Subcutaneous abdominal adipose tissue (tissue), 5 donors: ENCODE measurements around the gene KCNB1.

Source experiments
- H3K27ac ChIP-seq: one replicate; pipeline ENCODE4 v1.7.0; 2013; ENCODE audit warnings: low read depth, mild to moderate bottlenecking, inconsistent platforms, low read length, moderate library complexity
- H3K27me3 ChIP-seq, 5 donors: one replicate each; pipeline ENCODE4 v1.7.0; 2013; ENCODE audit warnings: low read length in 5 of 5, inconsistent platforms in 1 of 5; ENCODE audit not compliant: control insufficient read depth in 5 of 5, insufficient read depth in 4 of 5
- H3K36me3 ChIP-seq, 5 donors: one replicate each; pipeline ENCODE4 v1.7.0; 2013; ENCODE audit warnings: low read length in 5 of 5; ENCODE audit not compliant: control insufficient read depth in 5 of 5, insufficient read depth in 5 of 5
- H3K4me1 ChIP-seq, 5 donors: one replicate each; pipeline ENCODE4 v1.7.0; 2013; ENCODE audit warnings: low read length in 5 of 5, mild to moderate bottlenecking in 3 of 5, moderate library complexity in 1 of 5; ENCODE audit not compliant: control insufficient read depth in 5 of 5, insufficient read depth in 5 of 5
- H3K4me3 ChIP-seq, 5 donors: one replicate each; pipeline ENCODE4 v1.7.0; 2013; ENCODE audit warnings: low read length in 5 of 5, low read depth in 1 of 5
- H3K9ac ChIP-seq, 5 donors: one replicate each; pipeline ENCODE4 v1.7.0; 2013; ENCODE audit warnings: low read length in 5 of 5, mild to moderate bottlenecking in 4 of 5, moderate library complexity in 3 of 5
- H3K9me3 ChIP-seq, 5 donors: one replicate each; pipeline ENCODE4 v1.7.0; 2013; ENCODE audit warnings: low read length in 5 of 5; ENCODE audit not compliant: control insufficient read depth in 5 of 5
- donor health status: healthy.
- donor health status: healthy.
- donor health status: healthy.
- donor health status: healthy.
- donor health status: healthy.

The KCNB1 gene

DNA sequence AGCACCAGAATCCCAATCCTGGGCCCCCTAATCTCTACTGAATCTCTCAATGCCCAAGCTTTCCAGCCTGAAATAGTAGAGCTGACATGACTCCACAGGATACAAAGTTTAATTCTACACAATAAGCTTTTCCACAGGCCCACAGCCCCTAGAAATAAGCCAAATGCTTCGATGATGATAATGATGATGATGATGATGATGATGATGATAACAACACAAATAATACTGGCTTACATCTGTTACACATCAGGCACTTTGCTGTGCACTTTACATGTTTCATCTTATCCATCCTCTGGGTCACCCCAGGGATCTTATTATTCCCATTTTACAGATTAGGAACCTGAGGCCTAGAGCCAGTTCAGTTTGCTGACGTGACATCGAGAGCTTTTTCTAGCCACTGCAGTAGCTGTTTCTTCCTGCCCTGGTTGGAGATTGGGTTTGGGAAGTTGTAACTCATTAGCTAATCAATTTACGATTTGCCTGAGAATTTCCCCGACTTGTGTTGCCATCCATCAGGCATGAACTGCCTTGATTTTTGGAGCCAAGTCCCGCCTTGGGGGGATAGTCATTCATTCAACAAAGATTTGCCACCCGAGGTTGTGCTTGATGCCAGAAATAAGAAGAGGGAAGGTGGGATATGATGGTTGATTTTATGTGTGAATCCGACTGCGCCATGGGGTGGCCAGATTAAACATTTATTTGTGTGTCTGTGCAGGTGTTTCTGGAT is 20.4 kb downstream of the KCNB1 start:
- Histone ChIP-seq H3K27me3 (no peaks in the 10 kb centered on the region), H3K4me3 (no peak overlapping the region), H3K9ac (no peak overlapping the region), H3K9me3 (no peaks in the 10 kb centered on the region), H3K36me3 (no peaks in the 10 kb centered on the region), H3K27ac (no peak overlapping the region), H3K4me1 (peaks cover 0 to 15% (median 6%) of the 10 kb centered on the region in 5 donors)

DNA sequence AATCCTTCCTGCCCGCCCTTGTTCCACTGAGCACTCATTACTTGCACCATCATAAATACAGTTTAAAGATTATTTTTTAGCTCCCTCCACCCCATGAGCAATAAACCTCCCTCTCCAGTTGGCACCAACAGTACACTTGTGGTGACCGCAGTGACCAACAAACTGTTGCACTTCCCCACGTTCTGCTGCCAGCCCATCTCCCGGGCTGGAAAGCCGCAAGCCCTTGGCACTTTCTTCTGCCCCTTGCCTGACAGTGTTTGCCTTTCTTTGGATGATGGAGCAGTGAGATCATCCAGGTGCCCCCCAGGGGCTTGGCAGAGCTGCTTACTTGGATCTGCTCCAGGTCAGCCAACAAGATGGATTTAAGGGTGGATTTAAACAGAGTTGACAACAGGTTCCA is 21.6 kb downstream of the KCNB1 start:
- no peak overlapping the region for H3K27ac ChIP-seq

DNA sequence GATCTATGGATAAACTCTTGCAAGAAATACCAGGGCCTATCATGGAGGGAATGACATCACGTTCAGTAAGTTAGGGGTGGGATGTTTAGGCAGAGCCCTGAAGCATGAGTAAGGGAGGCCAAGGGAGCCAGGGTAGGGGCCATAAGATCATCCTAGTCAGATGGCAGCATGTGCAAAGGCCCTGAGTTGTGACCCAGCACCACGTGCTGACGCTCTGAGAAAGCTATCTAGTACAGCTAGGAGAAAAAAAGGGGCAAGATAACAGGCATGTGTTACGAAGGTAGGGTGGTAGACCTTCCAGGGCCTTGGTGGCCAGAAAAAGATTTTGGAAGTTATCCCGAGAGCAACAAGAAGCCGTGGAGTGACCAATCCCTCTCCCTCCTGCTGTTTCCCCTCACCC is 22.3 kb downstream of the KCNB1 start:
- Histone ChIP-seq H3K27ac (no peak overlapping the region), H3K9ac (no peak overlapping the region), H3K36me3 (no peaks in the 10 kb centered on the region), H3K4me1 (peaks cover 0 to 15% (median 6%) of the 10 kb centered on the region in 5 donors), H3K4me3 (no peak overlapping the region), H3K9me3 (no peaks in the 10 kb centered on the region), H3K27me3 (no peaks in the 10 kb centered on the region)

More for the DNA sequence above, 21.6 kb downstream of the KCNB1 start:
- H3K9ac ChIP-seq: no peak overlapping the region
- H3K36me3 ChIP-seq: no peaks in the 10 kb centered on the region
- H3K4me1 ChIP-seq: peaks cover 0 to 15% (median 6%) of the 10 kb centered on the region in 5 donors
- no peak overlapping the region for H3K4me3 ChIP-seq
- no peaks in the 10 kb centered on the region for H3K27me3 ChIP-seq
- H3K9me3 ChIP-seq: no peaks in the 10 kb centered on the region

DNA sequence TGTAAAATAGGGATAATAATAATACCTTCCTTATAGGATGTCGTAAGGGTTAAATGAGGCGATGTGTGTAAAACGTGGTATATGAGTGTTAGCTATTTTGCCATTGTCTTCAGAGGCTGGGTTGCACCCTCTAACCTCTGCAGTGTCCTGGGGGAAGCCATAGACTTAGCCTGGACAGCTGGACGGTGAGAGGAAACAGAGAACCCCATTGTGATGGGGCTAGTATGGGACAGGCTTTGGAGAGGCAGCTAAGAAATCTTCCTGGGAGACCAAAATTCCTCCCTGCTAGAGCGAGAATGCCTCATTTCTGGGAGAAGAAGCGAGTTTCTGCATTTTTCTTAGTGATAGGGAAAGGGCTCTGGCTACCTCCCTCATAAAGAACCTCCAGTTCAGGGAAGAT is 22.8 kb downstream of the KCNB1 start:
- no peaks in the 10 kb centered on the region for H3K9me3 ChIP-seq
- H3K36me3 ChIP-seq: no peaks in the 10 kb centered on the region
- H3K27ac ChIP-seq: no peak overlapping the region
- no peak overlapping the region for H3K4me3 ChIP-seq
- H3K9ac ChIP-seq: no peak overlapping the region
- H3K4me1 ChIP-seq: peaks cover 0 to 15% (median 6%) of the 10 kb centered on the region in 5 donors
- no peaks in the 10 kb centered on the region for H3K27me3 ChIP-seq

DNA sequence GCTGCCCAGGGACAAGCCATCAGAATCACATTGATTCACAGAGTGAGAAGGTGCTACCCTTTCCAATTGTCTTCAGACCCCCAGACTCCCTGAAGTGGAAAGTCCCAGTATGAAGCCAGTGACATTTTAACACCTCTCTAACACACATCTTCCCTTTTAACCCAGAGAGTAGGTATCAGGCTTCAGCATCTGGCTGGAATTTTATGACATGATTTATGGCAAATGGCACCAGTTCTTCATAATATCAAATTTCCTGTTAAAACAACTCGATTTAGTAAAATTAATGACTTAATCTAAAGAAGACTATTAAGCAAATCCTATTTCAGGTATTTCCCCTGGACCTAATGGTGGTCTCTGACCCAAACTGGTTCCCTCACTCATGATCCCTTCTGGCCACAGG is 25.0 kb downstream of the KCNB1 start:
- Histone ChIP-seq H3K9me3 (no peaks in the 10 kb centered on the region), H3K9ac (no peak overlapping the region), H3K36me3 (no peaks in the 10 kb centered on the region), H3K27me3 (no peaks in the 10 kb centered on the region), H3K4me3 (no peak overlapping the region), H3K27ac (no peak overlapping the region), H3K4me1 (peaks cover 0 to 15% (median 6%) of the 10 kb centered on the region in 5 donors)

DNA sequence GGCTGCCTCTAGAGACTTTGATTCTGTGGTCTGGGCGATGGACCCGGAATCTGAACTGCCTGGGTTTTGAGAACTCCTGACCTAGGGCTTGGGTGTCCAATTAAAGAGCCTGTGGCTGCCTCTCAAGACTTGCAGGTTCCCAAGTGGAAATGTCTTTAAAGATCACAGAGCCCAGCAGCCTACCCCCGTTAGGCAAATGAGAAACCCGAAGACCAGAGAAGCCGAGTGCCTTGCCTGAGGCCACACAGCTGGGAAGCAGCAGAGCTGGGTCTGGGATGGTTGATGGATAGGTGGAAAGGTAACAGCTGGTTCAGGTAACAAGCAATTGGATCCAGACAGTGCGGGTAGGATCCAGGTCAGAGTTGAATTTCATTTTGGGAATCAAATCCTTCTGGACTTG is 25.8 kb downstream of the KCNB1 start:
- no peaks in the 10 kb centered on the region for H3K36me3 ChIP-seq
- peaks cover 0 to 23% (median 13%) of the 10 kb centered on the region in 5 donors for H3K4me1 ChIP-seq
- no peaks in the 10 kb centered on the region for H3K9me3 ChIP-seq

DNA sequence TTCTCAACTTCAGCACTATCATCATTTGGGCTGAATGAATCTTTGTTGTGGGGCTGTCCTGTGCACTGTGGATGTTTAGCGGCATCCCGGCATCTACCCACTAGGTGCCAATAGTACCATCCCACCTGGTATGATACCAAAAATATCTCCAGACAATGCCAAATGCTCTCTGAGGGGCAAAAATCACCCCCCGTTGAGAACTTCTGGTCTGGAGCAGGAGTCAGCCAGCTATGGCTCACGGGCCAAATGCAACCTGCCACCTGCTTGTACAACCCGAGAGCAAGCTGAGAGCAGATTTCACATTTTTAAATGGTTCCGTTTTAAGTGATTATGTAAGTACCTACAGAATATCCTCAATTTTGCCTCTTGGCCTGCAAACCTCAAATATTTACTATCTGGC is 26.8 kb downstream of the KCNB1 start:
- no peak overlapping the region for H3K4me3 ChIP-seq
- H3K4me1 ChIP-seq: peaks cover 0 to 18% (median 11%) of the 10 kb centered on the region in 5 donors
- no peak overlapping the region for H3K27ac ChIP-seq

More for the DNA sequence above, 25.8 kb downstream of the KCNB1 start:
- no peak overlapping the region for H3K27ac ChIP-seq
- no peak overlapping the region for H3K4me3 ChIP-seq
- H3K27me3 ChIP-seq: no peaks in the 10 kb centered on the region
- H3K9ac ChIP-seq: no peak overlapping the region

DNA sequence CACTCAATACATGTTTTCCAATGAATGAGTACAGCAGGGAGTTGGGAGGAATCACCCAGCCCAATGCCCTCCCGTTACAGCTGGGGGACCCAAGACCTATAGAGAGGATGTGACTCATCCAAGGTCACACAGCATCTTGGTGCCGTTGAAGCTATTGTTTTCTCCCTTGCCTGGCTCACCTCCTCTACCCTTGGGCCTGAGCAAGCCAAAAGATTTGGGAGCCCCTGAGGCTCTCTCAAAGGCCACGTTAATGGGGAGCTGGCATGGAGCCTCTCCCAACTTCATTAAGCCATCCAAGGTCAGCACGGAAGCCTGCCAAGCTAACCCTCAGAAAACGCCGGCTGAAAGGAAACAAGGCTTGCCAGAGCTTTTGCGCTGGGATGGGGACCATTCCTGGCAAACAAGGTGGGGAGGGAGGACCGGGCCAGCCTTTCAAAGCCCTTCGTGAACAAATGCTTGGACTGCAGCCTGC is 30.4 kb downstream of the KCNB1 start:
- Histone ChIP-seq H3K36me3 (peaks cover 0 to 2% (median 0%) of the 10 kb centered on the region in 5 donors), H3K27me3 (no peaks in the 10 kb centered on the region), H3K27ac (peak overlapping the region; percentile 3), H3K9ac (no peak overlapping the region), H3K4me3 (no peak overlapping the region), H3K9me3 (no peaks in the 10 kb centered on the region), H3K4me1 (peaks cover 6 to 33% (median 23%) of the 10 kb centered on the region in 5 donors)

More for the DNA sequence above, 26.8 kb downstream of the KCNB1 start:
- no peak overlapping the region for H3K9ac ChIP-seq
- no peaks in the 10 kb centered on the region for H3K9me3 ChIP-seq
- H3K27me3 ChIP-seq: no peaks in the 10 kb centered on the region
- peaks cover 0 to 2% (median 0%) of the 10 kb centered on the region in 5 donors for H3K36me3 ChIP-seq

DNA sequence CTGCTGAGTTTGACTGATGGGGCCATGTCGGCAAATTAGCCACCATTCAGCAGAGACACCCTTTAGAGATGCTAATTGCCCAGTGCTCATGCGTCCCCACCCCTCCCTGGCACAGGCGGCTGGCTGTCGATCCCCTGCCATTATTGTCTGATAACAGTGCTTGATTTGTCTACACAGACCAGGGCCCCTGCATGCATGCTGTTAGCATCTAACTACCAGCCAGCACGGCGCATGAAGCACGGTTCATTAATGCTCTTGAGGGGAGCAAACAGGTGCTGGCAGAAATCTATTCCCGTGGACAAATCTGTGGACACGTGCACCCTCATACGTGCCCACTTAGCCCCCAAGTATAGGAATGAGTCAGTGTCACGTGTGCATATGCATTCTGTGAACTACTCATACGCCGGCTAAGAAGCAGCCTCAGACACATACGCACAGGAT is 32.2 kb downstream of the KCNB1 start:
- Histone ChIP-seq H3K4me3 (no peak overlapping the region), H3K9me3 (no peaks in the 10 kb centered on the region), H3K36me3 (peaks cover 0 to 2% (median 0%) of the 10 kb centered on the region in 5 donors), H3K27me3 (no peaks in the 10 kb centered on the region), H3K9ac (no peak overlapping the region), H3K4me1 (peaks cover 10 to 51% (median 39%) of the 10 kb centered on the region in 5 donors), H3K27ac (no peak overlapping the region)

DNA sequence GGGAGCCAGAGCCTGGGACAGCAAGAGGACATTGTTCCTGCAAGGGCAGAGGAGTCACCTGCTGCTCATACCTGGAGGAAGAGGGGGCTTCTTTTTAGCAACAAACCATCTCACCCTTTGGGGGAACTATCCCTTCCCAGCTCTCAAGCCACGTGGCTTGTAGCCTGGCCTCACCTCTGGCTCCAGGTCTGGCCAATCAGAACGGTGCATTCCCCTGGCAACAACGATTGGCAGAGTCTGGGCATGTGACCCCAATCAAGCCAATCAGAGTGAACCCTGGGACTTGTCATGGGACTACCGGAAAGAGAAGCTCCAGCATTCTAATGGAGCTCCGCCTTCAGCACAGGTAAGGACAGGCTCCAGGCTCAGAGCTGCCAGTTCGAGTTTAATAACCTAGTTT is 33.6 kb downstream of the KCNB1 start:
- H3K36me3 ChIP-seq: peaks cover 0 to 2% (median 0%) of the 10 kb centered on the region in 5 donors
- no peaks in the 10 kb centered on the region for H3K27me3 ChIP-seq
- no peaks in the 10 kb centered on the region for H3K9me3 ChIP-seq
- no peak overlapping the region for H3K4me3 ChIP-seq
- H3K27ac ChIP-seq: no peak overlapping the region
- peaks cover 10 to 61% (median 51%) of the 10 kb centered on the region in 5 donors for H3K4me1 ChIP-seq
- no peak overlapping the region for H3K9ac ChIP-seq
